BE2C (cell line): ENCODE results near the gene OR2T35.

Experiments
- DNase-seq: peaks from one replicate; pipeline ENCODE4 v3.0.0-alpha.2; 2020
- H3K27me3 ChIP-seq: fragments of 250-450 bp; sonication (Bioruptor Pico); 2 replicates; pipeline ENCODE4 v1.5.1; 2020; ENCODE audit warnings: mild to moderate bottlenecking
- H3K36me3 ChIP-seq: fragments of 250-450 bp; sonication (Bioruptor Pico); 2 replicates; pipeline ENCODE4 v1.5.1; 2020; ENCODE audit warnings: mild to moderate bottlenecking
- H3K4me1 ChIP-seq: fragments of 250-450 bp; sonication (Bioruptor Pico); 2 replicates; pipeline ENCODE4 v1.5.1; 2020
- H3K4me3 ChIP-seq: 2 replicates; pipeline ENCODE4 v1.5.1; 2011; ENCODE audit warnings: low read depth, low read length
- H3K9me3 ChIP-seq: fragments of 250-450 bp; sonication (Bioruptor Pico); 2 replicates; pipeline ENCODE4 v1.5.1; 2020
- CTCF ChIP-seq: IDR thresholded peaks from 2 replicates; pipeline ENCODE4 v1.5.1; 2012; ENCODE audit warnings: mild to moderate bottlenecking, low read depth, low read length

Gene OR2T35

GRCh38 chr1:248627971-248628844 is 16.9 kb downstream of the OR2T35 start:
- Histone ChIP-seq H3K9me3 (no peaks in the 10 kb centered on the region), H3K4me3 (no peak overlapping the region), H3K27me3 (peaks cover 10% of the 10 kb centered on the region), H3K36me3 (no peaks in the 10 kb centered on the region), H3K4me1 (no peaks in the 10 kb centered on the region)
- TF ChIP-seq CTCF: no peak
- DNase-seq: no peak

- no peak overlapping the region for H3K4me3 ChIP-seq
- H3K4me1 ChIP-seq: no peaks in the 10 kb centered on the region
- peaks cover 10% of the 10 kb centered on the region for H3K27me3 ChIP-seq
- no peaks in the 10 kb centered on the region for H3K36me3 ChIP-seq
- TF ChIP-seq CTCF: no peak
- no peak for DNase-seq
- no peaks in the 10 kb centered on the region for H3K9me3 ChIP-seq
Observed at GRCh38 chr1:248625971-248626370, 19.1 kb downstream of the OR2T35 start.

GRCh38 chr1:248625166-248625565 is 19.9 kb downstream of the OR2T35 start:
- Histone ChIP-seq H3K36me3 (no peaks in the 10 kb centered on the region), H3K4me3 (no peak overlapping the region), H3K4me1 (no peaks in the 10 kb centered on the region), H3K9me3 (no peaks in the 10 kb centered on the region), H3K27me3 (peaks cover 10% of the 10 kb centered on the region)
- DNase-seq: no peak
- no peak for TF ChIP-seq CTCF

GRCh38 chr1:248622570-248623001 is 22.5 kb downstream of the OR2T35 start:
- Histone ChIP-seq H3K27me3 (peaks cover 10% of the 10 kb centered on the region), H3K4me1 (no peaks in the 10 kb centered on the region), H3K4me3 (no peak overlapping the region), H3K9me3 (no peaks in the 10 kb centered on the region), H3K36me3 (no peaks in the 10 kb centered on the region)
- DNase-seq: no peak
- TF ChIP-seq CTCF: peak; percentile 60

- H3K9me3 ChIP-seq: no peaks in the 10 kb centered on the region
- H3K36me3 ChIP-seq: no peaks in the 10 kb centered on the region
- peaks cover 10% of the 10 kb centered on the region for H3K27me3 ChIP-seq
- TF ChIP-seq CTCF: no peak
- no peak overlapping the region for H3K4me3 ChIP-seq
- H3K4me1 ChIP-seq: no peaks in the 10 kb centered on the region
- DNase-seq: no peak
Observed at GRCh38 chr1:248621770-248622169, 23.3 kb downstream of the OR2T35 start.

- DNase-seq: peak; percentile 75
- peaks cover 3% of the 10 kb centered on the region for H3K27me3 ChIP-seq
- H3K36me3 ChIP-seq: no peaks in the 10 kb centered on the region
- H3K9me3 ChIP-seq: no peaks in the 10 kb centered on the region
- no peak overlapping the region for H3K4me3 ChIP-seq
- peak; percentile 81 for TF ChIP-seq CTCF
- no peaks in the 10 kb centered on the region for H3K4me1 ChIP-seq
Observed at GRCh38 chr1:248618878-248619277, 26.2 kb downstream of the OR2T35 start.
